ENCODE data around the gene SRRM5. TPM values are rescaled to one million over a fixed set of nuclear protein-coding genes. Genes with fewer than 3 reads are reported as not detected.

SRRM5 gene
- under 1 TPM; 0.28 to 0.59 TPM for total RNA-seq

- no peaks in the 10 kb centered on the region for H3K36me3 ChIP-seq
- peaks cover 3% of the 10 kb centered on the region for H3K4me1 ChIP-seq (replicated peaks)
- H3K4me3 ChIP-seq, result no peak within 1 kb of the TSS
- no peaks in the 10 kb centered on the region for H3K27me3 ChIP-seq (replicated peaks; ENCODE audit: insufficient read depth)
- no peaks in the 10 kb centered on the region for H3K9me3 ChIP-seq
- no peak for DNase-seq (ENCODE audit: low spot score)
- 93% methylated on average over 3 of the region's 3 CpGs for WGBS
- intact Hi-C loops (cut with DNase I), result no loop called here
- no peak within 1 kb of the TSS for H3K27ac ChIP-seq
- TF ChIP-seq POLR2A (IDR thresholded peaks at IDR 0.05), result no peak
- no peak for TF ChIP-seq POLR2AphosphoS5 (IDR thresholded peaks at IDR 0.05)
- no peak for TF ChIP-seq CTCF (IDR thresholded peaks at IDR 0.05)
Observed at GRCh38 chr19:43611788-43612187, at the start of gene SRRM5. TSS of gene SRRM5 (plus strand) at chr19:43612088. CDS start at chr19:43612122, 34 bp downstream.

- H3K27ac ChIP-seq, result no peak overlapping the region
Observed at GRCh38 chr19:43562226-43562697, 49.6 kb upstream of the SRRM5 start.

GRCh38 chr19:43562698-43563241 lies 49.1 kb upstream of the SRRM5 start:
- Histone ChIP-seq H3K27ac (no peak overlapping the region), H3K9me3 (no peaks in the 10 kb centered on the region), H3K4me1 (replicated peaks) (no peaks in the 10 kb centered on the region), H3K36me3 (no peaks in the 10 kb centered on the region), H3K27me3 (replicated peaks; ENCODE audit: insufficient read depth) (no peaks in the 10 kb centered on the region), H3K4me3 (no peak overlapping the region)
- WGBS, result 67% methylated on average over 14 of the region's 14 CpGs
- intact Hi-C loops (cut with DNase I), result no loop called here
- TF ChIP-seq CTCF (IDR thresholded peaks at IDR 0.05) (no peak), POLR2A (IDR thresholded peaks at IDR 0.05) (no peak), POLR2AphosphoS5 (IDR thresholded peaks at IDR 0.05) (no peak)
- DNase-seq (ENCODE audit: low spot score), result no peak

More at GRCh38 chr19:43562226-43562697, 49.6 kb upstream of the SRRM5 start:
- intact Hi-C loops (cut with DNase I), result no loop called here
- WGBS, result 79% methylated on average over 6 of the region's 6 CpGs
- no peak overlapping the region for H3K4me3 ChIP-seq
- no peaks in the 10 kb centered on the region for H3K4me1 ChIP-seq (replicated peaks)
- TF ChIP-seq POLR2AphosphoS5 (IDR thresholded peaks at IDR 0.05), result no peak
- TF ChIP-seq POLR2A (IDR thresholded peaks at IDR 0.05), result no peak
- no peak for TF ChIP-seq CTCF (IDR thresholded peaks at IDR 0.05)
- H3K36me3 ChIP-seq, result no peaks in the 10 kb centered on the region
- no peaks in the 10 kb centered on the region for H3K27me3 ChIP-seq (replicated peaks; ENCODE audit: insufficient read depth)
- no peaks in the 10 kb centered on the region for H3K9me3 ChIP-seq
- DNase-seq (ENCODE audit: low spot score), result no peak

GRCh38 chr19:43563816-43564457 lies 48.0 kb upstream of the SRRM5 start:
- WGBS, result 93% methylated on average over 10 of the region's 10 CpGs
- no peaks in the 10 kb centered on the region for H3K9me3 ChIP-seq

More at GRCh38 chr19:43563816-43564457, 48.0 kb upstream of the SRRM5 start:
- intact Hi-C loops (cut with DNase I), result no loop called here
- Histone ChIP-seq H3K4me3 (no peak overlapping the region), H3K27me3 (replicated peaks; ENCODE audit: insufficient read depth) (no peaks in the 10 kb centered on the region), H3K27ac (no peak overlapping the region), H3K36me3 (no peaks in the 10 kb centered on the region), H3K4me1 (replicated peaks) (no peaks in the 10 kb centered on the region)
- no peak for DNase-seq (ENCODE audit: low spot score)
- no peak for TF ChIP-seq CTCF (IDR thresholded peaks at IDR 0.05)
- TF ChIP-seq POLR2A (IDR thresholded peaks at IDR 0.05), result no peak
- no peak for TF ChIP-seq POLR2AphosphoS5 (IDR thresholded peaks at IDR 0.05)
